HepG2 (cell line): ENCODE results near the gene DYNC2I2. TPM values are rescaled to one million over a fixed set of nuclear protein-coding genes. Genes with fewer than 3 reads are reported as not detected.
A peak's percentile ranks its signal among the peaks of the same experiment; 100 is the strongest.

Experiments used
- CBX2 ChIP-seq, 2 experiments: fragments of 200-600 bp in 1 of 2; sonication (generic); formaldehyde crosslinking in 1 of 2; IDR thresholded peaks; 2 replicates each; pipeline versions ENCODE4 v1.7.0 to v1.8.1; 2018 to 2022; ENCODE audit warnings: low read depth in 2 of 2, low read length in 1 of 2, mild to moderate bottlenecking in 1 of 2, missing genetic modification reagents in 1 of 2
- GABPA ChIP-seq, 2 experiments: IDR thresholded peaks; 2 replicates each; pipeline ENCODE4 v1.6.1; 2011 to 2016; ENCODE audit warnings: low read depth in 2 of 2, low read length in 1 of 2, missing biosample characterization in 1 of 2, missing genetic modification characterization in 1 of 2
- MTF2 ChIP-seq: sonication (generic); formaldehyde crosslinking; IDR thresholded peaks from 2 replicates; pipeline ENCODE4 v1.5.0; 2020; ENCODE audit warnings: missing genetic modification reagents, borderline replicate concordance
- NFYB ChIP-seq: sonication (generic); formaldehyde crosslinking; IDR thresholded peaks from 2 replicates; pipeline ENCODE4 v1.4.0; 2020; ENCODE audit warnings: missing genetic modification reagents
- SALL2 ChIP-seq: sonication (generic); formaldehyde crosslinking; IDR thresholded peaks from 2 replicates; pipeline ENCODE4 v1.8.1; 2023; ENCODE audit warnings: mild to moderate bottlenecking, missing genetic modification reagents, inconsistent platforms
- SIX4 ChIP-seq: sonication (generic); formaldehyde crosslinking; IDR thresholded peaks from 2 replicates; pipeline ENCODE4 v1.4.0; 2020; ENCODE audit warnings: missing genetic modification reagents
- U2AF2 ChIP-seq: fragments of 200-400 bp; formaldehyde crosslinking; IDR thresholded peaks from 2 replicates; pipeline ENCODE4 v1.6.1; 2017; ENCODE audit warnings: low read depth, mild to moderate bottlenecking, low read length
- ZBTB10 ChIP-seq: sonication (generic); formaldehyde crosslinking; IDR thresholded peaks from 2 replicates; pipeline ENCODE4 v1.4.0; 2020; ENCODE audit warnings: missing genetic modification reagents, borderline replicate concordance
- ZEB1 ChIP-seq: IDR thresholded peaks from 2 replicates; pipeline ENCODE4 v1.6.1; 2012; ENCODE audit warnings: mild to moderate bottlenecking, low read depth, inconsistent platforms; ENCODE audit not compliant: insufficient replicate concordance
- ZFP36L1 ChIP-seq: sonication (generic); formaldehyde crosslinking; IDR thresholded peaks from 2 replicates; pipeline ENCODE4 v1.8.0; 2022; ENCODE audit warnings: mild to moderate bottlenecking, missing genetic modification reagents, moderate library complexity
- ZFP37 ChIP-seq: sonication (generic); formaldehyde crosslinking; IDR thresholded peaks from 2 replicates; pipeline ENCODE4 v1.4.0; 2020; ENCODE audit warnings: missing genetic modification reagents, borderline replicate concordance
- ZNF343 ChIP-seq: sonication (generic); formaldehyde crosslinking; IDR thresholded peaks from 2 replicates; pipeline ENCODE4 v1.4.0; 2020; ENCODE audit warnings: mild to moderate bottlenecking, missing genetic modification reagents
- ZNF446 ChIP-seq: sonication (generic); formaldehyde crosslinking; IDR thresholded peaks from 2 replicates; pipeline ENCODE4 v1.5.0; 2020; ENCODE audit warnings: mild to moderate bottlenecking, missing genetic modification reagents
- polyA plus RNA-seq, 8 experiments: library from polyadenylated mRNA; depleted of rRNA in 3 of 8; stranded (reverse) in 7 of 8; unstranded in 1 of 8; fragments of >200 nt; fragmentation: Illumina TruSeq in 4 of 8; extraction: Trizol in 4 of 8; gene quantifications; 2 replicates each; pipeline versions ENCODE4 v1.2.1 to v1.2.3, GENCODE V29; 2011 to 2016; ENCODE audit warnings: low read depth in 4 of 8, missing spikeins in 1 of 8, mixed read lengths in 1 of 8; ENCODE audit not compliant: insufficient read depth in 1 of 8
- total RNA-seq, 5 experiments: library from RNA; depleted of rRNA; stranded (reverse); fragments of >200 nt; fragmentation: Illumina TruSeq; extraction: Trizol; gene quantifications; 2 replicates each; pipeline ENCODE4 v1.2.3, GENCODE V29; 2016; ENCODE audit warnings: low read depth in 1 of 5
- TF ChIP-seq, protein P1 (sequence below): sonication (generic); formaldehyde crosslinking; IDR thresholded peaks from 2 replicates; pipeline ENCODE4 v1.8.1; 2023; ENCODE audit warnings: mild to moderate bottlenecking, missing genetic modification reagents
- TF ChIP-seq, protein P2 (sequence below): sonication (generic); formaldehyde crosslinking; IDR thresholded peaks from 2 replicates; pipeline ENCODE4 v1.8.0; 2022; ENCODE audit warnings: mild to moderate bottlenecking, missing genetic modification reagents, moderate library complexity
- TF ChIP-seq, protein P3 (sequence below): sonication (generic); formaldehyde crosslinking; IDR thresholded peaks from 2 replicates; pipeline ENCODE4 v1.5.0; 2020; ENCODE audit warnings: mild to moderate bottlenecking, missing genetic modification reagents, borderline replicate concordance
- TF ChIP-seq, protein P4 (sequence below): IDR thresholded peaks from 2 replicates; pipeline ENCODE4 v1.6.1; 2016; ENCODE audit warnings: low read depth

DYNC2I2 gene
- total and polyA plus RNA-seq, 2 of the 13 experiments (the other 11 are each of a cell fraction or from before 2014, with no cell fraction given), result 13.7 to 40.2 TPM

DNA sequence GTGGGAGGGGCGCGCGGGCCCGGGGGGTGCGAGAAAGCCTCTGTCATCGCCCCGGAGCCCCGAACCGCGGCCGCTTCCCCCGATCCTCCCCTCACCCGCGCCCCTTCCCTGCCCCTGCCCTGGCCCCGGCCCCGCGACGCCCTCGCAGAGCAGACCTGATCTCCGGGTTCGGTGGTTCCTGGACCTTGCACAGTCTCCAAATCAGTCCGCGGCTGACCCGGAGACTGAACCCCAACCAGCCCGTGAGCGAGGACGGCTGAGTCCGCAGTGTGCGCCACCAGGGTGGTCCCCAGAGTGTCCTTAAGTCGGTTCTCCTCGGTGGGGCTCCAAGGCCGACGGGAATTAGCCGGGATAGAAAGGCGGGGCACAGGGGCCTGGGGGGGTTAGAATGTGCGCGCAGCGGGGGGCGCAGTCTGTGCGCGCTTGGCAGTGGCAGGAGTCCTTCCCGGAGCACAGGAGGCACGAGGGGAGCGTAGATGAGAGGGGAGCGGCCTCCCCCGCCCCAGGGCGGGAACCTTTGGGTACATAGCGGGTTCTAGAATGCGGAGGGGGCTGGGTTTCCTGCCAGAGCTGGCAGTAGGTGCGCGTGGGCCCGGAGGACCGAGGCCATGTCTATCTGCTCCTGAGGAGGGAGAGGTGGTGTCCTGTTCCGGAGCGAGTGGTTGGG is 46.4 kb upstream of the DYNC2I2 start (continued):
- TF ChIP-seq CBX2 (IDR thresholded peaks at IDR 0.05; ENCODE audit: low read depth, low read length), result no peak
- TF ChIP-seq CBX2 (CRISPR knock-in tag; IDR thresholded peaks at IDR 0.05; ENCODE audit: low read depth), result no peak
- TF ChIP-seq, protein P1, sequence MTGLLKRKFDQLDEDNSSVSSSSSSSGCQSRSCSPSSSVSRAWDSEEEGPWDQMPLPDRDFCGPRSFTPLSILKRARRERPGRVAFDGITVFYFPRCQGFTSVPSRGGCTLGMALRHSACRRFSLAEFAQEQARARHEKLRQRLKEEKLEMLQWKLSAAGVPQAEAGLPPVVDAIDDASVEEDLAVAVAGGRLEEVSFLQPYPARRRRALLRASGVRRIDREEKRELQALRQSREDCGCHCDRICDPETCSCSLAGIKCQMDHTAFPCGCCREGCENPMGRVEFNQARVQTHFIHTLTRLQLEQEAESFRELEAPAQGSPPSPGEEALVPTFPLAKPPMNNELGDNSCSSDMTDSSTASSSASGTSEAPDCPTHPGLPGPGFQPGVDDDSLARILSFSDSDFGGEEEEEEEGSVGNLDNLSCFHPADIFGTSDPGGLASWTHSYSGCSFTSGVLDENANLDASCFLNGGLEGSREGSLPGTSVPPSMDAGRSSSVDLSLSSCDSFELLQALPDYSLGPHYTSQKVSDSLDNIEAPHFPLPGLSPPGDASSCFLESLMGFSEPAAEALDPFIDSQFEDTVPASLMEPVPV, result no peak
- 0 out of 2 replicates have a peak, but pooled peaks have one; percentile 6 for TF ChIP-seq GABPA (IDR thresholded peaks at IDR 0.05; ENCODE audit: low read depth, low read length)
- TF ChIP-seq GABPA (CRISPR knock-in tag; IDR thresholded peaks at IDR 0.05; ENCODE audit: low read depth), result no peak
- TF ChIP-seq ZNF446 (CRISPR knock-in tag), result 0 out of 2 replicates have a peak, but pooled peaks have one; percentile 56
- TF ChIP-seq U2AF2, result no peak
- TF ChIP-seq, protein P2, sequence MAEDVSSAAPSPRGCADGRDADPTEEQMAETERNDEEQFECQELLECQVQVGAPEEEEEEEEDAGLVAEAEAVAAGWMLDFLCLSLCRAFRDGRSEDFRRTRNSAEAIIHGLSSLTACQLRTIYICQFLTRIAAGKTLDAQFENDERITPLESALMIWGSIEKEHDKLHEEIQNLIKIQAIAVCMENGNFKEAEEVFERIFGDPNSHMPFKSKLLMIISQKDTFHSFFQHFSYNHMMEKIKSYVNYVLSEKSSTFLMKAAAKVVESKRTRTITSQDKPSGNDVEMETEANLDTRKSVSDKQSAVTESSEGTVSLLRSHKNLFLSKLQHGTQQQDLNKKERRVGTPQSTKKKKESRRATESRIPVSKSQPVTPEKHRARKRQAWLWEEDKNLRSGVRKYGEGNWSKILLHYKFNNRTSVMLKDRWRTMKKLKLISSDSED, result no peak
- no peak for TF ChIP-seq SALL2 (CRISPR knock-in tag)
- TF ChIP-seq, protein P3, sequence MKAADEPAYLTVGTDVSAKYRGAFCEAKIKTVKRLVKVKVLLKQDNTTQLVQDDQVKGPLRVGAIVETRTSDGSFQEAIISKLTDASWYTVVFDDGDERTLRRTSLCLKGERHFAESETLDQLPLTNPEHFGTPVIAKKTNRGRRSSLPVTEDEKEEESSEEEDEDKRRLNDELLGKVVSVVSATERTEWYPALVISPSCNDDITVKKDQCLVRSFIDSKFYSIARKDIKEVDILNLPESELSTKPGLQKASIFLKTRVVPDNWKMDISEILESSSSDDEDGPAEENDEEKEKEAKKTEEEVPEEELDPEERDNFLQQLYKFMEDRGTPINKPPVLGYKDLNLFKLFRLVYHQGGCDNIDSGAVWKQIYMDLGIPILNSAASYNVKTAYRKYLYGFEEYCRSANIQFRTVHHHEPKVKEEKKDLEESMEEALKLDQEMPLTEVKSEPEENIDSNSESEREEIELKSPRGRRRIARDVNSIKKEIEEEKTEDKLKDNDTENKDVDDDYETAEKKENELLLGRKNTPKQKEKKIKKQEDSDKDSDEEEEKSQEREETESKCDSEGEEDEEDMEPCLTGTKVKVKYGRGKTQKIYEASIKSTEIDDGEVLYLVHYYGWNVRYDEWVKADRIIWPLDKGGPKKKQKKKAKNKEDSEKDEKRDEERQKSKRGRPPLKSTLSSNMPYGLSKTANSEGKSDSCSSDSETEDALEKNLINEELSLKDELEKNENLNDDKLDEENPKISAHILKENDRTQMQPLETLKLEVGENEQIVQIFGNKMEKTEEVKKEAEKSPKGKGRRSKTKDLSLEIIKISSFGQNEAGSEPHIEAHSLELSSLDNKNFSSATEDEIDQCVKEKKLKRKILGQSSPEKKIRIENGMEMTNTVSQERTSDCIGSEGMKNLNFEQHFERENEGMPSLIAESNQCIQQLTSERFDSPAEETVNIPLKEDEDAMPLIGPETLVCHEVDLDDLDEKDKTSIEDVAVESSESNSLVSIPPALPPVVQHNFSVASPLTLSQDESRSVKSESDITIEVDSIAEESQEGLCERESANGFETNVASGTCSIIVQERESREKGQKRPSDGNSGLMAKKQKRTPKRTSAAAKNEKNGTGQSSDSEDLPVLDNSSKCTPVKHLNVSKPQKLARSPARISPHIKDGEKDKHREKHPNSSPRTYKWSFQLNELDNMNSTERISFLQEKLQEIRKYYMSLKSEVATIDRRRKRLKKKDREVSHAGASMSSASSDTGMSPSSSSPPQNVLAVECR (CRISPR knock-in tag), result no peak; the same call in 1 of the 2 replicates
- TF ChIP-seq, protein P4, sequence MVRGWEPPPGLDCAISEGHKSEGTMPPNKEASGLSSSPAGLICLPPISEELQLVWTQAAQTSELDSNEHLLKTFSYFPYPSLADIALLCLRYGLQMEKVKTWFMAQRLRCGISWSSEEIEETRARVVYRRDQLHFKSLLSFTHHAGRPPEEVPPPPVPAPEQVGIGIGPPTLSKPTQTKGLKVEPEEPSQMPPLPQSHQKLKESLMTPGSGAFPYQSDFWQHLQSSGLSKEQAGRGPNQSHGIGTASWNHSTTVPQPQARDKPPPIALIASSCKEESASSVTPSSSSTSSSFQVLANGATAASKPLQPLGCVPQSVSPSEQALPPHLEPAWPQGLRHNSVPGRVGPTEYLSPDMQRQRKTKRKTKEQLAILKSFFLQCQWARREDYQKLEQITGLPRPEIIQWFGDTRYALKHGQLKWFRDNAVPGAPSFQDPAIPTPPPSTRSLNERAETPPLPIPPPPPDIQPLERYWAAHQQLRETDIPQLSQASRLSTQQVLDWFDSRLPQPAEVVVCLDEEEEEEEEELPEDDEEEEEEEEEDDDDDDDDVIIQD, result no peak
- TF ChIP-seq ZFP36L1 (CRISPR knock-in tag), result no peak
- no peak for TF ChIP-seq ZBTB10 (CRISPR knock-in tag)
- TF ChIP-seq NFYB (CRISPR knock-in tag), result no peak
- no peak for TF ChIP-seq MTF2 (CRISPR knock-in tag)
- no peak for TF ChIP-seq SIX4 (CRISPR knock-in tag)
- TF ChIP-seq ZNF343 (CRISPR knock-in tag), result no peak; the same call in 1 of the 2 replicates
- no peak for TF ChIP-seq ZFP37
- TF ChIP-seq ZEB1, result no peak
